ENCODE results near the gene TSC22D1.
"Not testable (repeated sequence)": the region's sequence is repeated elsewhere in the genome, so short reads cannot be mapped to it uniquely, and the experiment has no call there.

TSC22D1 gene

GRCh38 chr13:44575741-44576350, at the start of gene TSC22D1:
Gene TSC22D1, minus strand, starts transcription at chr13:44576330. Its CDS starts 256 bp downstream, at chr13:44576074.
- DNase-seq, result no peak

- no peak for DNase-seq
These were observed 46.6 kb upstream of the TSC22D1 start for GRCh38 chr13:44622708-44623107.

DNA sequence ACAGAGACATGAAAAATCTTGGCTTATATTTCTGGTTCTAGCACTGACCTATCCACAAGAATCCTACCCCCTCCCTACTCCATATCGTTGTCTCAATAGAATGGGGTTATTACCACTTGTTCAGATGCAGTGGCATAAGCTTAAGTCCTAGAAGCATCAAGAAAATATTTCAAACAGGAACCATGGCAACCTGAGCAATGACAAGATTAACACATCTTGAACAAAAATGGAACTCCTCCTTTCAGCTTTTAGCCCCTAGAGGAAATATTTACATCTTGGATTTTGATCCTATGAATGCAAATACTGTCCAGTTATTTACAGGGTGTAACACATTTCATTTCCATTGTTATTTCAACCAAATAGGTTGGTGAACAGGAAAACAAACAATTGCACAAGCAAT, 46.1 kb upstream of the TSC22D1 start:
- DNase-seq, result no peak

DNA sequence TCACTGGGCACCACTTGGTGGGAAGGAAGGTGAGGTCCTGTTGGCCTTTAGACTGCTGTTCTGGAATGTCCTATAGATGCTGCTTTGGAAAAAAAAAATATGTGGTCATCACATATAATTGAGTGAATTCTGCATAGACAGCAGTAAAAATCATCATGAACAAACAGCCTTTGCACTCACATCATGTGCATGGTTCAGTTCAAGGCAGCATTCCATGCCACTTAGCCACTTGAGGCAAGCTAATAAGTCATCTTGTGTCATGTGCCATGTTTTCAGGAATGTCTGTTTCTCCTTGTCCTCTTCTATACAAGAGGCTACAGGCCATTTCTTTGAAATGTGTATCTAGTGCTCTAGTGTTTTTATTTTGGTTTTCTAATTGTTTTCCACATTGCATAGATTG, 43.9 kb upstream of the TSC22D1 start:
- DNase-seq, result no peak

GRCh38 chr13:44619651-44620050, 43.5 kb upstream of the TSC22D1 start:
- no peak for DNase-seq

- DNase-seq, result no peak
These were observed 42.2 kb upstream of the TSC22D1 start for GRCh38 chr13:44618326-44618725.

- DNase-seq, result no peak
These were observed 41.5 kb upstream of the TSC22D1 start for GRCh38 chr13:44617648-44618047.

- no peak for DNase-seq
These were observed 33.0 kb upstream of the TSC22D1 start for GRCh38 chr13:44609137-44609536.

DNA sequence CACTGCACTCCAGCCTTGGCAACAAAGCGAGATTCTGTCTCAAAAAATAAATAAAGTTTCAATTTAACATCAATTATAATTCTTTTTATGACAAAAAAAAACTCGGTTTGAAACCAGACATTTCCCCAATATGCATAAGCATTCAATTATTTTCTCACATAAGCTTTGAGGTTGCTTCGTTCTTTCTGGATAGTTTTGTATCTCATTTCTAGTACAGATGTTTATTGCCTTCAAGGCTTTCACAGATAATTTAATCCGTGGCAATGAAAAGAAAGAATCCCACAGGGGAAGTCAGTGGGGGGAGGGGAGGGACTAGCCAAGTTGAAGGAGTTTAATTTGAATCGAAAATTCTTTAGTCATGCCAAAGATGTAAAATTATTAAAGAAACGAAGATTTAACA, 29.6 kb upstream of the TSC22D1 start:
- DNase-seq, result no peak

DNA sequence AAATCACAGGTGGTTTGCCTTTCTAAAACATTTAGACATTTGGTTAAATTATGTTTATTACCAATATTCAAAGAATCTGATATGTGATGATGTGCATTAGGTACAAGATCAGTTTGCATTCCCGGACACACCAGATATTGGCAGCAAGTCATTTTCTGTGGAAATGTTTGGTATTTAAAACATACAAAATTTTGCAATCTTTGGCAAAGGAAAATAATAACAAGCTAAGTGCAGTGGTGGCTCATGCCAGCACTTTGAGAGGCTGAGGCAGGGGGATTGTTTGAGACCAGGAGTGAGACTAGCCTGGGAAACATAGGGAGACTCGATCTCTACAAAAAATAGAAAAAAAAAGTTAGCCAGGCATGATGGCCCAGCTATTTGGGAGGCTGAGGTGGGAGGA, 29.1 kb upstream of the TSC22D1 start:
- DNase-seq, result no peak

- DNase-seq, result no peak
These were observed 25.5 kb upstream of the TSC22D1 start for GRCh38 chr13:44601586-44601985.

- not testable (repeated sequence) for DNase-seq
These were observed 17.9 kb upstream of the TSC22D1 start for GRCh38 chr13:44593861-44594592.

GRCh38 chr13:44592216-44592847, 16.2 kb upstream of the TSC22D1 start:
- no peak for DNase-seq

- no peak for DNase-seq
These were observed 15.2 kb upstream of the TSC22D1 start for GRCh38 chr13:44591316-44591715.

DNA sequence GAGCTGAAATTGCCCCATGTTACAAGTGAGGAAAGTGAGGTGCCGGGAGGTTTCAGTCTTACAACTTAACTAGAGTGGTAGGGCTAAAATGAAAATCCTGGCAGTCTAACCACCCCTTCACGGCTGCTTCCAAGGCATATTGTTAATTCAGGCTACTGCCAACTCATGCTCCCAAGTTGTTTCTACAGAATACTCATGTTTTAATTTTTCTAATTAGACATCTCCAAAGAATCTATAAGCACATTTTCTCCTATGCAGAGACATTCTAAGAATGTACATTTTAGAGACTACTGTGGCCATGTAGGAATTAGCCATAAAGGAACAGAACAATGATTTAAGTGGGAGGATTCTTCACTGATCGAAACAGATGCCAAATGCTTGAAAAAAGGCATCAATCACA, 7.0 kb upstream of the TSC22D1 start:
- DNase-seq, result no peak

- no peak for DNase-seq
These were observed 1.9 kb upstream of the TSC22D1 start for GRCh38 chr13:44578067-44578400.

GRCh38 chr13:44577236-44578066, 1.3 kb upstream of the TSC22D1 start:
- DNase-seq, result peak; percentile 90

DNA sequence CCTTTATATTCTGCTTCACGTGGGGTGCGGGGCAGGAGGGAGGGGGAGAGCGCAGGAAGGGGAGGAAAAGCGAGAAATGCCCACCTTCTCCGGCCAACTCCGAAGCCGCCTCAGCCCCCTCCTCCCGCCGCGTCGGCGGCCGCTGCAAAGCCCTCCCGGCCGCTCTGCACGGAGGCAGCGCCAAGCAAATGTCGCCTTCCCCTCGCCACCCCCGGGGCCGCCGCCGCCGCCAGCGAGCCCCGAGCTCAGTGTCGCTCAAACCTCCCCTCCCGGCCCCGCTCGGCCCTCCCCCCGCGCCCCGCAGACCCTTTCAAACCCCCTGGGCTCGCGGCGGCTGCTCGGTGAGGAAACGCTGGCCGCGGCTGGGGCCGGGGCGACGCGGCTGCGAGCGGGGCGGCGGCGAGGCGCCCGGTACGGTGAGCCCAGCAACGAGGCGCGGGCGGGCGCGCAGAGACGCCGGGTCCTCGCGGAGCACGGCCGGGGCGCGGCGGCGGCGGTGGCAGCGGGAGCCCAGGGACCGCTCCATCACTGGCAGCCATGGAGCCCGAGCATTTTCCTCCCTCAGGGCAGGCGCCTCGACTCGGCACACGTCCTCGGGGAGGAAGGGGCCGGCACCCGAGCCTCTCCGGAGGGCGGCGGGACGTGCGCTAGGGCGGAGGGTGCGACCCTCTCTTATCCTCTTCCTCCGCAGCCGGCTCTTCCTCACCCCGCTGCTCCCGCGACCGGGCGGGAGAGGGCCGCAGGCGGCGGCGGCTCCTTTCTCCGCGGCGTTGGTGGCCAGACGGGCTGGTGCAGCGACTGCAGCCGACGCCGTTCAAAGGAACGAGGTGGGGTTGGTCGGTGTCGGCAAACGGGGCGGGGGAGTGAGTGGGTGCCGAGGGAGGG, 463 bp upstream of the TSC22D1 start:
- no peak for DNase-seq

GRCh38 chr13:44575035-44575434, 1.1 kb downstream of the TSC22D1 start:
- DNase-seq, result no peak

DNA sequence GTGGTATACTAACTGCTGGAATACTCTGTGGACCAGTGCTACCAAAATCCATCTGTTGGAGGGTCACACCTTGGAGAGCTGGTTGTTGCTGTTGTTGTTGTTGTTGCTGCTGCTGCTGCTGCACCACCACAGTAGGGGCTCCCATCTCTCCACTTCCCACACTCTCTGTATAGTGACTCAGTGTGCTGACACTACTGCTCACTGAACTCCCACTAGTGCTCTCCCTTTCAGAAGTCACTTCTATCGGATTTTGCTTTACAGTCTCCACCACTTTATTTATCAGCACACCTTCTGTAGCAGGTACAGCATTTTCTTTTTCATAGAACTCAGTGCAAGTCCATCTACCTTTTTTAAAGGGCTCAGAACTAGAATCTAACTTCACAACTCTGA, 1.7 kb downstream of the TSC22D1 start:
- no peak for DNase-seq

DNA sequence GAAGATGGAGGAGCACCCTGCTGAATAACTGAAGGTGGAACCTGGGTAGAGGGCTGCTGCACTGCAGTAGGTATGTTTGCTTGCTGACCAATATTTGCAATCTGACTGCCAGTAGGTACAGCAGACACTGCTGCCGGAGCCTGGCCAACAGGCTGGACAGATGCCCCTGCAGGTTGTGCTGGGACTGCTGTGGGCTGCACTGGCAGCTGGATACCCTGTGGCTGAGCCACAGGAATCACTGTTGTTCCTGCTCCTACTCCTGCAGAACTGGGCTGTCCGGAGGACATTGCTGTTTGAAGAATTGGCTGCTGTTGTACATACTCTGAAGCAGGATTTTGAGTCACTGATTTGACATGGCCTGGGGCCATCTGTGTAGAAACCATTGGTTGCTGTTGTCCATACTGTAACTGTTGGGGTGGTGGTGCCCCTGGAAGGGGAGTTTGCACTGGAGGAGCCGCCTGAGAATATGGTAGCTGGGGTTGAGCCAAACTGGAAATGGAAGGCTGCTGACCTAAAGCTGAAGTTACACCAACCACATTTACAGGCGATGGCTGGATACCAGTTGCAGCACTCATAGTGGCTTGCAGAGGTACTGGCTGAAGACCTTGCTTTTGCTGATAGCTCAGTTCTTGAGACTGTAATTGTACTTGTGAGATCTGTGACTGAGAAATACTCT, 2.2 kb downstream of the TSC22D1 start:
- DNase-seq, result no peak

GRCh38 chr13:44573071-44573470, 3.1 kb downstream of the TSC22D1 start:
- DNase-seq, result no peak
